IPS DF 6.9 (cell line): ENCODE data around the gene SDHB.

ENCODE experiments used
- DNase-seq: peaks from one replicate; pipeline ENCODE4 v3.0.0-alpha.2; 2013; ENCODE audit warnings: low read depth, low spot score
- H3K27ac ChIP-seq: one replicate; pipeline ENCODE4 v1.5.1; 2013; ENCODE audit warnings: low read length, control low read depth
- H3K27me3 ChIP-seq: 2 replicates; pipeline ENCODE4 v1.6.1; 2013; ENCODE audit warnings: mild to moderate bottlenecking, low read length; ENCODE audit not compliant: control insufficient read depth, insufficient read depth
- H3K36me3 ChIP-seq: 2 replicates; pipeline ENCODE4 v1.6.1; 2013; ENCODE audit warnings: low read length; ENCODE audit not compliant: control insufficient read depth, insufficient read depth
- H3K4me1 ChIP-seq: 2 replicates; pipeline ENCODE4 v1.6.1; 2013; ENCODE audit warnings: low read length; ENCODE audit not compliant: control insufficient read depth, insufficient read depth
- H3K4me3 ChIP-seq: 2 replicates; pipeline ENCODE4 v1.5.1; 2013; ENCODE audit warnings: mild to moderate bottlenecking, low read length
- H3K9me3 ChIP-seq: 2 replicates; pipeline ENCODE4 v1.6.1; 2013; ENCODE audit warnings: low read length, inconsistent platforms; ENCODE audit not compliant: control insufficient read depth, insufficient read depth
- WGBS: extraction: QIAGEN DNeasy Blood & Tissue Kit; methylation state at CpG from one replicate; pipeline ENCODE4 v1.1.7; 2013; ENCODE audit warnings: mixed read lengths, missing lambda C conversion rate; ENCODE audit not compliant: insufficient read length, insufficient coverage; 5-methylcytosine and 5-hydroxymethylcytosine counted together

The SDHB gene

DNA sequence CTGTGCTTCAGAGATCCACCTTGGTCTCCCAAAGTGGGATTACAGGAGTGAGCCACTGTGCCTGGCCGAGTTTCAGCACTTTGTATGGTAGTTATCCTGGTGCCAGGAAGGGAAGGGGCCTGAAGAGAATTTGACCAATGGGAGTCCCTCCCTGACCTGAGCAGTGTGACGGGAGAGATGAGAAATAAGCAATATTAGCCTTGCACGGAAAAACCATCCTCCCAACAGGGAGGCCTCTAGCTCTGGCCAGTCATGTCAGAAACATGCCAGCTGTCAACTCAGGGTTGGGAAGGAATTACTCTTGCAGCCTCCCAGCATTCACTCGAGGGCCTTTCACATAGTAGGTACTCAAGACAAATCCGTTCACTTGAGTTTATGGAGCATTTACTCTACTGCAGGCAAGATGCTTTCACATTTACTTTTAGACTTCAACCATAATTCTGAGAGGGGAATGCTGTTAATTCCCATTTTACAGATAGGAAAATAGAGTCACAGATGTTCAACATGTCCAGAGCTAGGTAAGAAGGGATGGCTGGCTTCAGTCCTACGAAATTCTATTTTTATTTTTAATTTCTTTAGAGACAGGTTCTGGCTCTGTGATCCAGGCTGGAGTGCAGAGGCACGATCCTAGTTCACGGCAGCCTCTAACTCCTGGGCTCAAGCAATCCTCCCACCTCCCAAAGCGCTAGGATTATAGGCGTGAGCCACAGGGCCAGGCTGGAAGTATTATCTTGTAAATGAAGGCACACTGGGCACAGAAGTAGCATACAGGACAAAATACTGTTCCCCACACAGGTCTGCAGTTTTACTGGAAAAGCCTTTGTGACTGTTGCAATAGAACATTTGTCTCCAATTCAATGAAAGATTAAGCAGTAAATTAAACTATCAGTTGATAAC, 38.9 kb downstream of the SDHB start:
- peaks cover 18% of the 10 kb centered on the region for H3K4me1 ChIP-seq
- DNase-seq: no peak

DNA sequence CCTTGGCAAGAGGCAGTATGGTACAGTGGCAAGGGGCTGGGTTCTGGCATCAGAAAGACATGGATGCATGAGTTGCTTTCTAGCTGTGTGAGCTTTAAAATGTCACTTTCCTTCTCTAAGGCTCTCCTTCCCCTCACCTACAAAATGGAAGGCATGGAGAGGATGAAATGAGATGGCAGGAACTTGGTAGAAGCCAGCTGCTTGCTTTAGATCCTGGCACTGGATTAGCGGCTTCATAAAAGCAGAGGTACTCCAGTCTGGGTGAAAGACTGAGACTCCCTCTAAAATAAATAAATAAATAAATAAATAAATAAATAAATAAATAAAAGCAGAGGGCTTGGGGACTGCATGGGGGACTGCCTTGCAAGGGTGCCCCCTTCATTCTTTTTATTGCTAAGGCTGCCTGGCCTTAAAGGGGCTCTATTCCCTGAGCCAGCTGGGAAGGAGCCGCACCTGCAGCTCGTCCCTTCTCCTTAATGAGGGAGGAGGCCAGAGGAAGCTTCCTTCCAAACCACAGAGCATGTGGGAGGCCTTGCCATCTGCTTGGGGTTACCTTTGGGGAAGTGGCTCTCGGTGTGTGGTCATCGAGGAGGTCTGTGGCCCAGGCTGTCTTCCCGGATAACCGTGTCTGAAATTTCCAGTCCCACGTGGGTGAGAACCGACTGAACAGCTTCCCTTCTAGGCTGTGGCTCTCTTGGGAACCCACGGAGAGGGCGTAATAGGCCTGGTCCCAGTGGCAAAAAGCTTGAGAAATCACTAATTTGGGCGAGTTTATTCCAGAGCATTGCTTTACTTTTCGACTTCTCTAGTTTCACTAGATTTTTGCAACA, 40.1 kb downstream of the SDHB start:
- H3K36me3 ChIP-seq: peaks cover 5% of the 10 kb centered on the region; the same call in 1 of the 2 replicates
- H3K27me3 ChIP-seq: no peaks in the 10 kb centered on the region
- no peak for DNase-seq
- H3K4me1 ChIP-seq: peaks cover 20% of the 10 kb centered on the region
- no CpG with 5 or more reads among the region's 13 CpGs for WGBS
- H3K4me3 ChIP-seq: no peak overlapping the region
- no peak overlapping the region for H3K27ac ChIP-seq
- H3K9me3 ChIP-seq: no peaks in the 10 kb centered on the region

More for the DNA sequence above, 38.9 kb downstream of the SDHB start:
- no peak overlapping the region for H3K27ac ChIP-seq
- no peak overlapping the region for H3K4me3 ChIP-seq
- peaks cover 9% of the 10 kb centered on the region; the same call in 1 of the 2 replicates for H3K36me3 ChIP-seq
- no peaks in the 10 kb centered on the region for H3K9me3 ChIP-seq
- no CpG with 5 or more reads among the region's 10 CpGs for WGBS
- H3K27me3 ChIP-seq: no peaks in the 10 kb centered on the region

DNA sequence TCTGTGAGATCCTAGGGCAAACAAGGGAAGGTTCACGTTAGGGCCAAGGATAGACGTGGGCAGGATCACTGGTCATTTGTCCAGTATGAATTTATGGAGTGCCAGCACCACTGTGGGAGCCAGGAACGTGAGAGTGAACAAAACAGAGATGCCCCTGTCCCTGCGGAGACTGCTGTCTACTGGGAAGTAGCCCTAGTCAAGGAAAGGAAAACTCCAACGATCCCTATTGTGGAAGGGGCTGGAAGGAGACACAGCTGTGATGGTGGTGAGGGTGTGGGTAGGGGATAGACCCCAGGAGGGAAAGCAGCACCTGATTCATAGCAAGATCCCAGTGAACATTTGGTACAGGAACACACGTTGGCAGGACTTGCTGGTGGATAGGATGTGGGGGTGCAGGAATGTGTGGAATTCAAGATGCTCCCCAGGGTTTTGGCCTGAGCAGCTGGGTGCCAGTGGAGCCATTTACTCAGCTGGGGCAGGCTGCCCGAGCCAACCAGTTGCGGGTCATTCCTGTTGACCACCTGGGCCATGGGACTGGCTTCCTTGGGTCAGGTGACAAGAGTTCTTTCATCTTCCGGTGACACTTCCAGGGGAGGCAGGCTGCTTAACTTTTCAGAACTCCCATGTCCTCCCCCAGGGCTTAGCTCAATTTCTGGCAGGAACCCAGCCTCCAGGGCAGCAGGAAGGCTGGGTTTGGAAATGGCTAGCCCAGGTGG, 40.9 kb downstream of the SDHB start:
- WGBS: no CpG with 5 or more reads among the region's 9 CpGs
- Histone ChIP-seq H3K36me3 (0 out of 2 replicates have a peak, but pooled peaks cover under 1% of the 10 kb centered on the region), H3K4me1 (peaks cover 20% of the 10 kb centered on the region), H3K27me3 (no peaks in the 10 kb centered on the region), H3K27ac (no peak overlapping the region), H3K4me3 (no peak overlapping the region), H3K9me3 (no peaks in the 10 kb centered on the region)
- no peak for DNase-seq

GRCh38 chr1:17011439-17012307, 42.2 kb downstream of the SDHB start, which contains the start of gene ATP13A2:
TSS of gene ATP13A2 (minus strand) at chr1:17011928. CDS start at chr1:17011738, 190 bp downstream.
- H3K36me3 ChIP-seq: no peaks in the 10 kb centered on the region
- no peaks in the 10 kb centered on the region for H3K9me3 ChIP-seq
- H3K27me3 ChIP-seq: no peaks in the 10 kb centered on the region
- peak; percentile 74 for DNase-seq
- H3K4me3 ChIP-seq: peak within 1 kb of the TSS; percentile 89
- WGBS: no CpG with 5 or more reads among the region's 94 CpGs
- H3K4me1 ChIP-seq: peaks cover 20% of the 10 kb centered on the region
- no peak within 1 kb of the TSS for H3K27ac ChIP-seq

- DNase-seq: no peak
- no peak overlapping the region for H3K27ac ChIP-seq
- H3K36me3 ChIP-seq: no peaks in the 10 kb centered on the region
- no CpG with 5 or more reads among the region's 15 CpGs for WGBS
- no peaks in the 10 kb centered on the region for H3K27me3 ChIP-seq
- H3K4me1 ChIP-seq: peaks cover 16% of the 10 kb centered on the region
- H3K4me3 ChIP-seq: peak overlapping the region; percentile 89; the same call in 1 of the 2 replicates
- H3K9me3 ChIP-seq: no peaks in the 10 kb centered on the region
These were observed 42.8 kb downstream of the SDHB start for GRCh38 chr1:17011092-17011438.

DNA sequence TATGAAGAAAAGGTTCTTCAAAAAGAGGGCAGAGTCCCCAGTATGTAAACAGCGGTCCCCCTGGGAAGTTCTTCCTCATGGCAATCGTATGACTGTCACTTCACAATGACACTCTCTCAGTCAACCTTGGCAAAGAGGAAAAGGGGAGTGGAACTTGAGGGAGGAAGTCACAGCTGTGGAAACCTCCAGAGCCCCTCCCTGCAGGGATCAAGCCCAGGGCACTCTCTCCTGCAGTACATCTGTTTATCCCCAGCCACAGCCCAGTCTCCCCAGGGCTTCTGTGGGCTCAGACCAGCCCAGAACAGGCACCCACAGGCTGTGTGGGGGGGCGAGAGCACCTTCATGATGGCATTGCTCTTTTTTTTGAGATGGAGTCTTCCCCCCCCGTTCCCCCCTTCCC, 44.1 kb downstream of the SDHB start:
- Histone ChIP-seq H3K36me3 (0 out of 2 replicates have a peak, but pooled peaks cover 3% of the 10 kb centered on the region), H3K4me3 (no peak overlapping the region), H3K27ac (no peak overlapping the region), H3K4me1 (peaks cover 16% of the 10 kb centered on the region), H3K9me3 (no peaks in the 10 kb centered on the region), H3K27me3 (no peaks in the 10 kb centered on the region)
- WGBS: no CpG with 5 or more reads among the region's 4 CpGs
- no peak for DNase-seq

- Histone ChIP-seq H3K27ac (no peak overlapping the region), H3K27me3 (no peaks in the 10 kb centered on the region), H3K4me3 (no peak overlapping the region), H3K36me3 (peaks cover 9% of the 10 kb centered on the region; the same call in 1 of the 2 replicates), H3K9me3 (no peaks in the 10 kb centered on the region), H3K4me1 (peaks cover 14% of the 10 kb centered on the region)
- no peak for DNase-seq
- WGBS: no CpG with 5 or more reads among the region's 15 CpGs
These were observed 45.5 kb downstream of the SDHB start for GRCh38 chr1:17008208-17008855.

DNA sequence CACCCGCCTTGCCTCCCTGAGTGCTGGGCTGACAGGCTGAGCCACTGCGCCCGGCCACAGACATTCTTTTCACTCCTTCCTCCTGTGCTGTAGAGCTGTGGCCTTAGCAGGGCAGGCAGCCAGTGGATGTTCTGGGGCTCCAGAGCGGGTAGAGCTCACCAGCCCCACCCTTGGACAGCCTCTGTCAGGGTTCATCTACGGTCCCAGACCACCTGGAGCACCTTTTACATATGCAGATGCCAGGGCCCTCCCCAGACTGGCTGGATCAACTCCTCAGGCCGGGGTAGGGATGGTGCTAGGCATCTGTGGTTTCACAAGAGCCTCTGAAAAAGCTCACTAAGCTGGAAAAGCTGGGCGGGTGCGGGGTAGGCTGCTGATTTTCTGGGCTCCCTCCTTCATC, 46.7 kb downstream of the SDHB start:
- WGBS: no CpG with 5 or more reads among the region's 8 CpGs
- Histone ChIP-seq H3K36me3 (peaks cover 16% of the 10 kb centered on the region), H3K4me3 (no peak overlapping the region), H3K4me1 (peaks cover 4% of the 10 kb centered on the region; the same call in 1 of the 2 replicates), H3K9me3 (no peaks in the 10 kb centered on the region), H3K27ac (no peak overlapping the region), H3K27me3 (no peaks in the 10 kb centered on the region)
- no peak for DNase-seq

DNA sequence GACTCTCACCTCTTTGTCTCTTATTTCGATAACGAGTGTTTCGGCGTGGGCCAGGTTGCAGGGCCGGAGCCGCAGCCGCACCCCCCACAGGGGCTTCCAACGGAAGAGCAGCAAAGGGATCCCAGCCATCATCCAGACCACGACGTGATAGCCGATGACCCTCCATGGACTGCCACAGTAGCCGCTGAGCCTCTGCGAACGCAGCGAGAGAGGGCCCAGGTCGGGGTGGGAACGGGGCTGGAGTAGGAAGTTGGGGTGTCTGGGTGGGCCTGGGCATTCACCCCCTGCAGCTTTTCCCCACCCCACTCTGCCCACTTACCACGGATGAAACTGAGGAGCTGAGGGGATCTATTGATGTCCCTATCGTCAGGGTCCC, 48.5 kb downstream of the SDHB start:
- H3K9me3 ChIP-seq: no peaks in the 10 kb centered on the region
- DNase-seq: no peak
- peaks cover 2% of the 10 kb centered on the region; the same call in 1 of the 2 replicates for H3K4me1 ChIP-seq
- H3K27me3 ChIP-seq: no peaks in the 10 kb centered on the region
- H3K27ac ChIP-seq: no peak overlapping the region
- no CpG with 5 or more reads among the region's 19 CpGs for WGBS
- no peak overlapping the region for H3K4me3 ChIP-seq
- H3K36me3 ChIP-seq: peaks cover 18% of the 10 kb centered on the region
